Nephron progenitor cell (in vitro differentiated cells): ENCODE results near the gene XPO4.
A peak's percentile ranks its signal among the peaks of the same experiment; 100 is the strongest.
"Not testable (repeated sequence)": the region's sequence is repeated elsewhere in the genome, so short reads cannot be mapped to it uniquely, and the experiment has no call there.

ENCODE experiments used
- DNase-seq: peaks from one replicate; pipeline ENCODE4 v3.0.0; 2021
- H3K27ac Mint-ChIP-seq: 2 replicates; pipeline ENCODE4 v1.8.0; 2021; ENCODE audit warnings: mild to moderate bottlenecking, moderate library complexity, mixed read lengths
- H3K27me3 Mint-ChIP-seq: 2 replicates; pipeline ENCODE4 v1.8.0; 2021; ENCODE audit warnings: mild to moderate bottlenecking, low read depth, mixed read lengths; ENCODE audit not compliant: poor library complexity
- H3K36me3 Mint-ChIP-seq: 2 replicates; pipeline ENCODE4 v1.8.0; 2021; ENCODE audit warnings: low read depth, mixed read lengths
- H3K4me1 Mint-ChIP-seq: 2 replicates; pipeline ENCODE4 v1.8.0; 2021; ENCODE audit warnings: mixed read lengths
- H3K4me3 Mint-ChIP-seq: 2 replicates; pipeline ENCODE4 v1.8.0; 2021; ENCODE audit warnings: mild to moderate bottlenecking, moderate library complexity, mixed read lengths
- H3K9me3 Mint-ChIP-seq: 2 replicates; pipeline ENCODE4 v1.8.0; 2021; ENCODE audit warnings: mild to moderate bottlenecking, moderate library complexity, mixed read lengths
- CTCF ChIP-seq: fragments of 200-600 bp; sonication (generic); IDR thresholded peaks from 2 replicates; pipeline ENCODE4 v1.5.0; 2021; ENCODE audit warnings: antibody characterized with exemption

XPO4 gene

GRCh38 chr13:20939662-20940061 lies 37.1 kb upstream of the XPO4 start:
- H3K27ac Mint-ChIP-seq = no peak overlapping the region
- no peak for TF ChIP-seq CTCF
- H3K9me3 Mint-ChIP-seq = no peaks in the 10 kb centered on the region
- H3K27me3 Mint-ChIP-seq = peaks cover 11% of the 10 kb centered on the region
- peaks cover 14% of the 10 kb centered on the region for H3K4me1 Mint-ChIP-seq
- H3K36me3 Mint-ChIP-seq = no peaks in the 10 kb centered on the region
- H3K4me3 Mint-ChIP-seq = no peak overlapping the region
- no peak for DNase-seq

DNA sequence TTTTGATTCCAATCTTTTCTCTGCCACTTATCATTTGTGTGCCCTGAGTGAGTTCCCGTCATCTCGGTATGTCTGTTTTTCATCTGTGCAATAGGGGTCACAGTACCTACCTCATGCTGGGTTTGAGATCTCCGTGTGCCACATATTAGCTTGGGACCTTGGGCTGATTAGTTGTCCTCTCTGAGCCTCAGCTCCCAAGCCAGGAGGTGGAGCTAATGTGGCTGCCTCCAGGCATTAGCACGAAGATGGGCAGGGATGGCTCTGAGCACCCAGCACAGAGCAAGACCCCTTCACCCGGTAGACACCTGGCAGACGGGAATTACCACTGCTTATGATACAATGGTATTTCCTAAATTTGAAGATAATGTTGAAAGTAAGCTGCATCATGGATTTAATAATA lies 35.8 kb upstream of the XPO4 start:
- Mint-ChIP-seq H3K27me3 (peaks cover 6% of the 10 kb centered on the region), H3K4me1 (peaks cover 8% of the 10 kb centered on the region), H3K27ac (no peak overlapping the region), H3K36me3 (no peaks in the 10 kb centered on the region), H3K9me3 (no peaks in the 10 kb centered on the region), H3K4me3 (no peak overlapping the region)
- no peak for DNase-seq
- TF ChIP-seq CTCF = no peak

GRCh38 chr13:20927596-20928257 lies 25.2 kb upstream of the XPO4 start:
- no peak for DNase-seq
- no peaks in the 10 kb centered on the region for H3K4me1 Mint-ChIP-seq
- no peaks in the 10 kb centered on the region for H3K9me3 Mint-ChIP-seq
- TF ChIP-seq CTCF = no peak
- peaks cover 2% of the 10 kb centered on the region for H3K27me3 Mint-ChIP-seq
- H3K27ac Mint-ChIP-seq = no peak overlapping the region
- H3K4me3 Mint-ChIP-seq = no peak overlapping the region
- no peaks in the 10 kb centered on the region for H3K36me3 Mint-ChIP-seq

- not testable (repeated sequence) for H3K9me3 Mint-ChIP-seq, DNase-seq, H3K4me3 Mint-ChIP-seq, H3K27ac Mint-ChIP-seq, H3K36me3 Mint-ChIP-seq, H3K27me3 Mint-ChIP-seq, H3K4me1 Mint-ChIP-seq
Observed at GRCh38 chr13:20925395-20925790, 22.8 kb upstream of the XPO4 start.

- H3K4me3 Mint-ChIP-seq = no peak overlapping the region
- DNase-seq = peak; percentile 85
- H3K9me3 Mint-ChIP-seq = no peaks in the 10 kb centered on the region
- no peak overlapping the region for H3K27ac Mint-ChIP-seq
- no peaks in the 10 kb centered on the region for H3K36me3 Mint-ChIP-seq
- no peaks in the 10 kb centered on the region for H3K4me1 Mint-ChIP-seq
- H3K27me3 Mint-ChIP-seq = peaks cover 7% of the 10 kb centered on the region
- TF ChIP-seq CTCF = peak; percentile 85
Observed at GRCh38 chr13:20924758-20925394, 22.3 kb upstream of the XPO4 start.

DNA sequence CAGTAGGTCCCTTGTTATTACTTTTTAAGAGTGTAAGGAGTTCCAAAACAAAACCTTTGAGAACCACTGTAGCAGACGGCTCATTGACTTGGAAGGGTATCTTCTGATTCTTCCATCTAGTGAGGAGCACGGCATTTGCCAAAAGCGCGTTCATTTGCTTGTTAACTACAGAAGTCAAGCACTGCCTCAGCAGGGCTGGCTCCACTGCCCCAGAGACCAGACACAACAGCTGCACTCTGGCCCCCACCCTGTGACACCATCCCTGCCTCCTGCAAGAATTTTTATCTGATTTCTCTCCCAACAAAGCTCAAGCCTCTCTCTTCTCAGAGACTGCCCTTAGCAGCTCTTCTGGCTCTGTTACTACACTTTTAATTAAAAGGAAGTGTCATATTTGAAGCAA lies 20.7 kb upstream of the XPO4 start:
- DNase-seq = no peak
- Mint-ChIP-seq H3K36me3 (no peaks in the 10 kb centered on the region), H3K27me3 (peaks cover 10% of the 10 kb centered on the region), H3K9me3 (no peaks in the 10 kb centered on the region), H3K4me1 (no peaks in the 10 kb centered on the region), H3K27ac (peak overlapping the region; percentile 60), H3K4me3 (no peak overlapping the region)
- no peak for TF ChIP-seq CTCF
